Neural cell (in vitro differentiated cells): ENCODE data around the gene ATP10D. TPM values are rescaled to one million over a fixed set of nuclear protein-coding genes. Genes with fewer than 3 reads are reported as not detected.

Experiments
- H2AFZ ChIP-seq: fragments of 200-600, 300-800 bp; sonication (generic), shearing (Covaris generic); 2 replicates; pipeline ENCODE4 v1.6.0; 2014; ENCODE audit warnings: low read depth, mild to moderate bottlenecking, antibody characterized with exemption, low read length, moderate library complexity
- H3F3A ChIP-seq: fragments of 200-600 bp; shearing (Covaris generic); 2 replicates; pipeline ENCODE4 v1.6.1; 2016; ENCODE audit warnings: mild to moderate bottlenecking, moderate library complexity, mixed read lengths, antibody characterized with exemption, low read length; ENCODE audit not compliant: insufficient read depth, poor library complexity, severe bottlenecking
- H3K27ac ChIP-seq: fragments of 200-600, 300-800 bp; sonication (generic), shearing (Covaris generic); 2 replicates; pipeline ENCODE4 v1.5.1; 2014; ENCODE audit warnings: mild to moderate bottlenecking, low read length, moderate library complexity
- H3K27me3 ChIP-seq: fragments of 300-800, 200-600 bp; sonication (generic), shearing (Covaris generic); 2 replicates; pipeline ENCODE4 v1.6.0; 2014; ENCODE audit warnings: mild to moderate bottlenecking, low read depth, low read length, moderate library complexity; ENCODE audit not compliant: insufficient read depth
- H3K36me3 ChIP-seq: fragments of 300-800, 200-600 bp; sonication (generic), shearing (Covaris generic); 2 replicates; pipeline ENCODE4 v1.5.1; 2014; ENCODE audit warnings: mild to moderate bottlenecking, antibody characterized with exemption, low read length, moderate library complexity; ENCODE audit not compliant: insufficient read depth
- H3K4me2 ChIP-seq: fragments of 300-800, 200-600 bp; sonication (generic), shearing (Covaris generic); 2 replicates; pipeline ENCODE4 v1.6.0; 2014; ENCODE audit warnings: mild to moderate bottlenecking, low read length
- H3K4me3 ChIP-seq: fragments of 300-800, 200-600 bp; sonication (generic), shearing (Covaris generic); 2 replicates; pipeline ENCODE4 v1.5.1; 2014; ENCODE audit warnings: mild to moderate bottlenecking, low read length, moderate library complexity
- H3K79me2 ChIP-seq: fragments of 200-600 bp; shearing (Covaris generic); replicated peaks from 2 replicates; pipeline ENCODE4 v1.6.0; 2014; ENCODE audit warnings: mild to moderate bottlenecking, low read length, moderate library complexity; ENCODE audit not compliant: insufficient read depth
- H3K9ac ChIP-seq: fragments of 300-800, 200-600 bp; sonication (generic), shearing (Covaris generic); 2 replicates; pipeline ENCODE4 v1.6.1; 2016; ENCODE audit warnings: mild to moderate bottlenecking, low read length, mixed read lengths
- H3K9me2 ChIP-seq: fragments of 200-600 bp; shearing (Covaris generic); 2 replicates; pipeline ENCODE4 v1.6.1; 2016; ENCODE audit warnings: mild to moderate bottlenecking, low read length, mixed read lengths; ENCODE audit not compliant: insufficient read depth
- H3K9me3 ChIP-seq: fragments of 200-600, 300-800 bp; sonication (generic), shearing (Covaris generic); 2 replicates; pipeline ENCODE4 v1.6.1; 2016; ENCODE audit warnings: mild to moderate bottlenecking, mixed run types, low read length, moderate library complexity, mixed read lengths
- H4K20me1 ChIP-seq: fragments of 200-600 bp; shearing (Covaris generic); 2 replicates; pipeline ENCODE4 v1.6.1; 2016; ENCODE audit warnings: mild to moderate bottlenecking, mixed run types; ENCODE audit not compliant: insufficient read depth
- CTCF ChIP-seq: fragments of 450-650 bp; IDR thresholded peaks from 2 replicates; pipeline ENCODE4 v1.5.1; 2014; ENCODE audit warnings: antibody characterized with exemption, mild to moderate bottlenecking, moderate library complexity; ENCODE audit not compliant: poor library complexity, severe bottlenecking
- EP300 ChIP-seq: fragments of 450-650 bp; conservative IDR thresholded peaks from 2 replicates; pipeline ENCODE4 v1.6.1; 2014; ENCODE audit warnings: antibody characterized with exemption, mild to moderate bottlenecking, moderate library complexity; ENCODE audit not compliant: poor library complexity, severe bottlenecking
- EZH2 ChIP-seq: fragments of 200-600, 300-800 bp; shearing (Covaris generic), sonication (generic); IDR thresholded peaks from 2 replicates; pipeline ENCODE4 v1.6.1; 2014; ENCODE audit warnings: antibody characterized with exemption, low read length, borderline replicate concordance, mild to moderate bottlenecking; ENCODE audit not compliant: insufficient read depth, poor library complexity, severe bottlenecking
- MXI1 ChIP-seq: fragments of 450-650 bp; conservative IDR thresholded peaks from 2 replicates; pipeline ENCODE4 v1.6.1; 2014; ENCODE audit warnings: antibody characterized with exemption, mild to moderate bottlenecking; ENCODE audit not compliant: poor library complexity, severe bottlenecking
- POLR2AphosphoS5 ChIP-seq: IDR thresholded peaks from 2 replicates; pipeline ENCODE4 v1.6.1; 2012
- RAD21 ChIP-seq: fragments of 450-650 bp; conservative IDR thresholded peaks from 2 replicates; pipeline ENCODE4 v1.6.1; 2014; ENCODE audit warnings: antibody characterized with exemption, mild to moderate bottlenecking, moderate library complexity
- SMC3 ChIP-seq: fragments of 450-650 bp; conservative IDR thresholded peaks from 2 replicates; pipeline ENCODE4 v1.6.1; 2014; ENCODE audit warnings: antibody characterized with exemption, mild to moderate bottlenecking, moderate library complexity; ENCODE audit not compliant: poor library complexity
- TAF1 ChIP-seq: IDR thresholded peaks from 2 replicates; pipeline ENCODE4 v1.6.1; 2012; ENCODE audit warnings: low read depth
- polyA plus RNA-seq: library from polyadenylated mRNA; depleted of rRNA; stranded (reverse); fragments of >200 nt; gene quantifications from 2 replicates; pipeline ENCODE4 v1.2.3, GENCODE V29; 2014
- TF ChIP-seq, protein P1 (sequence below): IDR thresholded peaks from 2 replicates; pipeline ENCODE4 v1.6.1; 2012; ENCODE audit warnings: borderline replicate concordance

ATP10D gene
- polyA plus RNA-seq, 1 donor from 2014 or later: 4.5 TPM

DNA sequence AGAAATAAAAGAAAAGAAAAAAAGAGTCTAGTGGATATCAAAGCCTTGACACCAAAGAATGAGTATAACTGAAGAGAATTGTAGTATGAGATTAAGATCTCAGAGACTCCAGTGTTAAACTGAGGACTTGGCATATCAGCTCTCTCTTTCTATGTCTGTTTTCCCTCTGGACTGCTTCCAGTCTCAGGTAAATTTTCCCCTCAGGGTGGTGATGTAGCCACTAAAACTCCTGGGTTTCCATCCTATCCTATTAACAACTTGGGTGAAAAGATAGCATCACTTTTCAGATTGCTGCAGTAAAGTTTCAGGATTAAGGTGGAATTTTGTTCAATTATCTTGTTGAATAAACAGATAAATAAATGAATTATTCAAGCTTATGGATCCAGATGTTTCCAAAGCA is 85.7 kb downstream of the ATP10D start:
- TF ChIP-seq SMC3: no peak
- TF ChIP-seq MXI1: no peak
- TF ChIP-seq RAD21: no peak
- TF ChIP-seq EZH2: no peak
- no peak for TF ChIP-seq EP300
- no peak for TF ChIP-seq CTCF
- TF ChIP-seq, protein P1, sequence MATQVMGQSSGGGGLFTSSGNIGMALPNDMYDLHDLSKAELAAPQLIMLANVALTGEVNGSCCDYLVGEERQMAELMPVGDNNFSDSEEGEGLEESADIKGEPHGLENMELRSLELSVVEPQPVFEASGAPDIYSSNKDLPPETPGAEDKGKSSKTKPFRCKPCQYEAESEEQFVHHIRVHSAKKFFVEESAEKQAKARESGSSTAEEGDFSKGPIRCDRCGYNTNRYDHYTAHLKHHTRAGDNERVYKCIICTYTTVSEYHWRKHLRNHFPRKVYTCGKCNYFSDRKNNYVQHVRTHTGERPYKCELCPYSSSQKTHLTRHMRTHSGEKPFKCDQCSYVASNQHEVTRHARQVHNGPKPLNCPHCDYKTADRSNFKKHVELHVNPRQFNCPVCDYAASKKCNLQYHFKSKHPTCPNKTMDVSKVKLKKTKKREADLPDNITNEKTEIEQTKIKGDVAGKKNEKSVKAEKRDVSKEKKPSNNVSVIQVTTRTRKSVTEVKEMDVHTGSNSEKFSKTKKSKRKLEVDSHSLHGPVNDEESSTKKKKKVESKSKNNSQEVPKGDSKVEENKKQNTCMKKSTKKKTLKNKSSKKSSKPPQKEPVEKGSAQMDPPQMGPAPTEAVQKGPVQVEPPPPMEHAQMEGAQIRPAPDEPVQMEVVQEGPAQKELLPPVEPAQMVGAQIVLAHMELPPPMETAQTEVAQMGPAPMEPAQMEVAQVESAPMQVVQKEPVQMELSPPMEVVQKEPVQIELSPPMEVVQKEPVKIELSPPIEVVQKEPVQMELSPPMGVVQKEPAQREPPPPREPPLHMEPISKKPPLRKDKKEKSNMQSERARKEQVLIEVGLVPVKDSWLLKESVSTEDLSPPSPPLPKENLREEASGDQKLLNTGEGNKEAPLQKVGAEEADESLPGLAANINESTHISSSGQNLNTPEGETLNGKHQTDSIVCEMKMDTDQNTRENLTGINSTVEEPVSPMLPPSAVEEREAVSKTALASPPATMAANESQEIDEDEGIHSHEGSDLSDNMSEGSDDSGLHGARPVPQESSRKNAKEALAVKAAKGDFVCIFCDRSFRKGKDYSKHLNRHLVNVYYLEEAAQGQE: no peak
- TF ChIP-seq POLR2AphosphoS5: no peak
- no peak for TF ChIP-seq TAF1
- Histone ChIP-seq H2AFZ (no peak overlapping the region), H3K27me3 (no peaks in the 10 kb centered on the region), H3K4me3 (no peak overlapping the region), H3K79me2 (no peaks in the 10 kb centered on the region), H4K20me1 (no peaks in the 10 kb centered on the region), H3K9me2 (no peaks in the 10 kb centered on the region), H3K9me3 (no peaks in the 10 kb centered on the region), H3K36me3 (no peaks in the 10 kb centered on the region), H3K4me2 (no peak overlapping the region), H3K27ac (no peak overlapping the region), H3F3A (no peaks in the 10 kb centered on the region), H3K9ac (no peak overlapping the region)

- Histone ChIP-seq H3K4me3 (no peak overlapping the region), H3K9me3 (no peaks in the 10 kb centered on the region), H4K20me1 (no peaks in the 10 kb centered on the region), H3K4me2 (no peak overlapping the region), H3K27ac (no peak overlapping the region), H2AFZ (no peak overlapping the region), H3K9ac (no peak overlapping the region), H3K27me3 (no peaks in the 10 kb centered on the region), H3K79me2 (no peaks in the 10 kb centered on the region), H3F3A (no peaks in the 10 kb centered on the region), H3K9me2 (no peaks in the 10 kb centered on the region), H3K36me3 (no peaks in the 10 kb centered on the region)
- TF ChIP-seq CTCF (no peak), POLR2AphosphoS5 (no peak)
Observed at GRCh38 chr4:47572981-47573380, 87.9 kb downstream of the ATP10D start.
